Activated naive CD8-positive, alpha-beta T cell treated with anti-CD3 and anti-CD28 coated beads for 36 hours (primary cell): ENCODE measurements around the gene TULP4. TPM values are rescaled to one million over a fixed set of nuclear protein-coding genes. Genes with fewer than 3 reads are reported as not detected.
"Not testable (repeated sequence)": the region's sequence is repeated elsewhere in the genome, so short reads cannot be mapped to it uniquely, and the experiment has no call there.

Experiments used
- DNase-seq: peaks from one replicate; pipeline ENCODE4 v3.0.0; 2021
- H3K27ac Mint-ChIP-seq: one replicate; pipeline ENCODE4 v1.8.0; 2022; ENCODE audit warnings: mild to moderate bottlenecking, moderate library complexity, mixed read lengths
- H3K27me3 Mint-ChIP-seq: one replicate; pipeline ENCODE4 v1.8.0; 2022; ENCODE audit warnings: mild to moderate bottlenecking, mixed read lengths
- H3K36me3 Mint-ChIP-seq: one replicate; pipeline ENCODE4 v1.8.0; 2021; ENCODE audit warnings: mild to moderate bottlenecking, mixed read lengths
- H3K4me1 Mint-ChIP-seq: one replicate; pipeline ENCODE4 v1.8.0; 2021; ENCODE audit warnings: mixed read lengths
- H3K4me3 Mint-ChIP-seq: one replicate; pipeline ENCODE4 v1.8.0; 2022; ENCODE audit warnings: mild to moderate bottlenecking, moderate library complexity, mixed read lengths
- H3K9me3 Mint-ChIP-seq: one replicate; pipeline ENCODE4 v1.8.0; 2022; ENCODE audit warnings: mixed read lengths
- total RNA-seq, 2 experiments: library from RNA; stranded (reverse); gene quantifications; one replicate each; pipeline ENCODE4 v1.2.3, GENCODE V29; 2021

Gene TULP4
- total RNA-seq, 2 experiments from 2014 or later, result 17.0 TPM

- H3K27me3 Mint-ChIP-seq, result no peaks in the 10 kb centered on the region
- no peaks in the 10 kb centered on the region for H3K9me3 Mint-ChIP-seq
- peaks cover 6% of the 10 kb centered on the region for H3K36me3 Mint-ChIP-seq
- no peak overlapping the region for H3K4me3 Mint-ChIP-seq
- H3K27ac Mint-ChIP-seq, result no peak overlapping the region
- no peak for DNase-seq
- H3K4me1 Mint-ChIP-seq, result peaks cover 6% of the 10 kb centered on the region
These were observed 86.9 kb downstream of the TULP4 start for GRCh38 chr6:158399040-158399700.

DNA sequence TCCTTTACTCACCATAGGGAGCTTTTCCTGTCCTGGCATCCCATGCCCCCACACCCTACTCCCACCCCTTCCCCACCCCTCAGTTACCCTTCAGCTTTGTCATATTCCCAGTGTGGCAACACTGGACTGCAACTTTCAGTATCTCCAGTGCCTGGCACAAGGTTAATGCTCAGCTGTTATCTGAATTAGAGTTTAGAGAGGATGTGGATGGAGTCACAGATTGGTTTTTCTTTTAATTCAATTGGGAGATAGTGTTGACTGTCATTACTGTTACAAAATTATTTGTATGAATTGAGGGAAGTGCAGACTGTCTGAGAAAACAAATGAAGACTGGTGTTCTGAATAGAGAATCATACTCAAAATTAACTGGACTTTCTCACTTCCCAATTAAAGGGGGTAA lies 89.9 kb downstream of the TULP4 start:
- no peaks in the 10 kb centered on the region for H3K27me3 Mint-ChIP-seq
- no peak overlapping the region for H3K4me3 Mint-ChIP-seq
- H3K9me3 Mint-ChIP-seq, result no peaks in the 10 kb centered on the region
- DNase-seq, result no peak
- H3K4me1 Mint-ChIP-seq, result peaks cover 4% of the 10 kb centered on the region
- no peaks in the 10 kb centered on the region for H3K36me3 Mint-ChIP-seq
- H3K27ac Mint-ChIP-seq, result no peak overlapping the region

DNA sequence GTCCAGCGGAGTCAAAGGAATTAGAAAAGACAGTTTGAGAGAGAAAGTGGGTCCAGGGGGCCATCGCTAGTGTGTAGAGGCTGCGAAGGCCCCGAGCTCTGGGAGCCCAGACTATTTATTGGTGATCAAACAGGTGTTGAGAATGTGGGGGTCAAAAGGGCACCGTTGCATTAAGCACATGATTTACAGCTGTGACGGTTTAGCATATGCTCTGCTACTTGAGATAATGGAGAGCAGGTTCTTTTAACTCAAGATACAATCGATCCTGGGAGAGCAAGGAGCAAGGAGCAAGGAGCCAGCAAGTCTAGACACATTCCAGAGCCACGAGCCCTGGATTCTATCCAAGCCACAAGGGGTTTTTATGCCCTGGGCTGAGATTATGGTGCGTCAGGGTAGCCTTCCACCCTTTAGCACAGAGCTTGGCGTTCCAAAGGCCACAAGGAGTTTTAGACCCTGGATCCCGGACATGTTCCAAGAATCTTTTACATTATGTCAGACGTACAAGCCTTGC lies 93.1 kb downstream of the TULP4 start:
- not testable (repeated sequence) for H3K27ac Mint-ChIP-seq, H3K9me3 Mint-ChIP-seq, DNase-seq, H3K36me3 Mint-ChIP-seq, H3K4me3 Mint-ChIP-seq, H3K4me1 Mint-ChIP-seq, H3K27me3 Mint-ChIP-seq

GRCh38 chr6:158405933-158406332 lies 93.7 kb downstream of the TULP4 start:
- Mint-ChIP-seq H3K27me3 (no peaks in the 10 kb centered on the region), H3K36me3 (no peaks in the 10 kb centered on the region), H3K27ac (no peak overlapping the region), H3K4me1 (peaks cover 2% of the 10 kb centered on the region), H3K9me3 (no peaks in the 10 kb centered on the region), H3K4me3 (no peak overlapping the region)
- DNase-seq, result no peak

GRCh38 chr6:158406736-158407135 lies 94.5 kb downstream of the TULP4 start:
- H3K36me3 Mint-ChIP-seq, result no peaks in the 10 kb centered on the region

DNA sequence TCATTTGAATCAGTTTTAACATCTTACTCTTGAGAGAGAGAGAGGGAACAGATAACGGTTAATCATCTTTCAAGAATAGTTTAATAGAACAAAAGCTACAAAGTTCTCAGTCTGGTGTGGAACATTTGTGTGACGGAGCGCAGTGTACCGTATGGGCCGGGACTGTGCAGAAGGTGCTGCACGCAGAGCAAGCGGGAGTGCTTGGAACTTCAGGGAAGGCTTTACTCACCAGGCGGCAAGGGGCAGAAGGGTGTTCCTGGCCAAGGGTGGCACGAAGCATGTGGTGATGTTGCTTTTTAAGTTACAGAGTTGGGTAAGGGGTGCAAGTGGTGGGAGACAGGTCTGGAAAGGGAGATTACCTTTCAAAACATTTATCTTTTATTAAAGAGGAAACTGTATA lies 95.7 kb downstream of the TULP4 start:
- Mint-ChIP-seq H3K27ac (no peak overlapping the region), H3K4me3 (no peak overlapping the region), H3K9me3 (no peaks in the 10 kb centered on the region), H3K4me1 (peaks cover 2% of the 10 kb centered on the region), H3K27me3 (no peaks in the 10 kb centered on the region), H3K36me3 (no peaks in the 10 kb centered on the region)
- no peak for DNase-seq

More at GRCh38 chr6:158406736-158407135, 94.5 kb downstream of the TULP4 start:
- Mint-ChIP-seq H3K9me3 (no peaks in the 10 kb centered on the region), H3K27ac (no peak overlapping the region), H3K4me3 (no peak overlapping the region), H3K27me3 (no peaks in the 10 kb centered on the region), H3K4me1 (peaks cover 2% of the 10 kb centered on the region)
- DNase-seq, result no peak

- H3K27ac Mint-ChIP-seq, result no peak overlapping the region
- no peak for DNase-seq
- H3K36me3 Mint-ChIP-seq, result no peaks in the 10 kb centered on the region
- H3K4me3 Mint-ChIP-seq, result no peak overlapping the region
- peaks cover 2% of the 10 kb centered on the region for H3K4me1 Mint-ChIP-seq
- no peaks in the 10 kb centered on the region for H3K27me3 Mint-ChIP-seq
- no peaks in the 10 kb centered on the region for H3K9me3 Mint-ChIP-seq
These were observed 96.4 kb downstream of the TULP4 start for GRCh38 chr6:158408552-158409130.

DNA sequence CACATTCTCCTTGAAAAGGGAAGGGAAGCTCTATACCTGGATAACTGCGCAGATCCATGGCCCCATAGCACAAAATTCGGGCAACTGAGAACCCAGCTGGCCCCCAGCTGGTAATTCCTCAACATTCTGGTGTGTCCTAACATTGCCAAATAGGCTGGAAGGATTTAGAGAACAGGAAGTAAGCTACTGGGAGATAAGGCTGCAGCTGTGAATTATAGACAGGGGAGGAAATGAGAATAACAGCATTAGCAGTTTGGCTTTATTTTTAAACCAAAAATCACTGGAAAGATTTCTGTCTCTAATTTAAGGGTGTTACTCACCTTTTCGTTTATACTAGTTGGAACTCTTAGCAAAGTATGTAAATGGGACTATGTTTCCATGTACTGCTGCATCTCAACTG lies 97.2 kb downstream of the TULP4 start:
- no peak overlapping the region for H3K4me3 Mint-ChIP-seq
- H3K9me3 Mint-ChIP-seq, result no peaks in the 10 kb centered on the region
- H3K36me3 Mint-ChIP-seq, result no peaks in the 10 kb centered on the region
- no peak overlapping the region for H3K27ac Mint-ChIP-seq
- peaks cover 2% of the 10 kb centered on the region for H3K4me1 Mint-ChIP-seq
- DNase-seq, result no peak
- no peaks in the 10 kb centered on the region for H3K27me3 Mint-ChIP-seq

GRCh38 chr6:158410784-158411183 lies 98.5 kb downstream of the TULP4 start:
- no peak overlapping the region for H3K4me3 Mint-ChIP-seq
- no peaks in the 10 kb centered on the region for H3K9me3 Mint-ChIP-seq
- DNase-seq, result no peak

DNA sequence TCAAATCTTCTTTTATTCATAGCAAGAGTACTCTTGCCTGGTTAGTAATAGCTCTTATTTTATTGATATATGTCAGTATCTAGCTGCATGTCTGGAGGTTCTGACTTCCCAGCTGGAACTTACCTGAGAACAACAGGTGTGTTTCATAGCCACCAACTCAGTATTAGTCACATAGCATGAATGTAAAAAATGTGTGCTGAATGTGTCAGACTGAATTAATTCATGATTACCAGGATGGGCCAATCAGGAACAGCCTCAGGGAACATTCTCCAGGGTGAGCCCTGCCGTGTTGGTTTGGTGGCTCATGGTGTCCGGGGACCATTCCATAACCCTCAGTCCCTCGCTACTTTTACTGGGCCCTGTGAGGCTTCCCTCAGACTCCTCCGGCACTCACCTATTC lies 99.7 kb downstream of the TULP4 start:
- Mint-ChIP-seq H3K27ac (no peak overlapping the region), H3K27me3 (no peaks in the 10 kb centered on the region), H3K9me3 (no peaks in the 10 kb centered on the region), H3K4me3 (no peak overlapping the region), H3K4me1 (no peaks in the 10 kb centered on the region), H3K36me3 (peaks cover 6% of the 10 kb centered on the region)
- no peak for DNase-seq

More at GRCh38 chr6:158410784-158411183, 98.5 kb downstream of the TULP4 start:
- no peaks in the 10 kb centered on the region for H3K27me3 Mint-ChIP-seq
- peaks cover 2% of the 10 kb centered on the region for H3K36me3 Mint-ChIP-seq
- H3K27ac Mint-ChIP-seq, result no peak overlapping the region
- H3K4me1 Mint-ChIP-seq, result peaks cover 2% of the 10 kb centered on the region

DNA sequence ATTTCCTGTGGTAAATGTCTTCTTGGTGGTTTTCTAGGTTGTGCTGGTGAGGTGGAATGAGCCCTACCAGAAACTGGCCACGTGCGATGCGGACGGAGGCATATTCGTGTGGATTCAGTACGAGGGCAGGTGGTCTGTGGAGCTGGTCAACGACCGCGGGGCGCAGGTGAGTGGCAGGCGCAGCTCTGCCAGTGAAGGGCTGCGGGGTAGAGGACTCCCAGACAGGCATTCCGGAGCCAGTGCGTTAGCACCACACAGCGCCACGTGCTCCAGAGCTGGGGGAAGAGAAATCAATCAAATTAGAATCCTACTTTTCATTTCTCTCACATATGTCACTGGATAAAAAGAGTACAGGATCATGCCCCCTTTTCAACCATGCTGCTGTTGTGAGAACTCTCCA lies 100.8 kb downstream of the TULP4 start:
- DNase-seq, result no peak
- H3K36me3 Mint-ChIP-seq, result peaks cover 15% of the 10 kb centered on the region
- no peaks in the 10 kb centered on the region for H3K9me3 Mint-ChIP-seq
- no peaks in the 10 kb centered on the region for H3K27me3 Mint-ChIP-seq
- H3K27ac Mint-ChIP-seq, result no peak overlapping the region
- no peak overlapping the region for H3K4me3 Mint-ChIP-seq
- no peaks in the 10 kb centered on the region for H3K4me1 Mint-ChIP-seq

- Mint-ChIP-seq H3K4me1 (no peaks in the 10 kb centered on the region), H3K36me3 (peaks cover 18% of the 10 kb centered on the region), H3K27me3 (no peaks in the 10 kb centered on the region), H3K27ac (no peak overlapping the region), H3K4me3 (no peak overlapping the region), H3K9me3 (peaks cover 3% of the 10 kb centered on the region)
- DNase-seq, result no peak
These were observed 101.7 kb downstream of the TULP4 start for GRCh38 chr6:158413814-158414565.

GRCh38 chr6:158414851-158415262 lies 102.6 kb downstream of the TULP4 start:
- Mint-ChIP-seq H3K9me3 (peaks cover 4% of the 10 kb centered on the region), H3K4me3 (no peak overlapping the region), H3K4me1 (no peaks in the 10 kb centered on the region), H3K27ac (no peak overlapping the region), H3K36me3 (peaks cover 22% of the 10 kb centered on the region), H3K27me3 (no peaks in the 10 kb centered on the region)
- DNase-seq, result no peak

- DNase-seq, result no peak
- Mint-ChIP-seq H3K36me3 (peaks cover 22% of the 10 kb centered on the region), H3K4me3 (no peak overlapping the region), H3K27me3 (no peaks in the 10 kb centered on the region), H3K9me3 (peaks cover 4% of the 10 kb centered on the region), H3K27ac (no peak overlapping the region), H3K4me1 (no peaks in the 10 kb centered on the region)
These were observed 103.4 kb downstream of the TULP4 start for GRCh38 chr6:158415666-158416065.

DNA sequence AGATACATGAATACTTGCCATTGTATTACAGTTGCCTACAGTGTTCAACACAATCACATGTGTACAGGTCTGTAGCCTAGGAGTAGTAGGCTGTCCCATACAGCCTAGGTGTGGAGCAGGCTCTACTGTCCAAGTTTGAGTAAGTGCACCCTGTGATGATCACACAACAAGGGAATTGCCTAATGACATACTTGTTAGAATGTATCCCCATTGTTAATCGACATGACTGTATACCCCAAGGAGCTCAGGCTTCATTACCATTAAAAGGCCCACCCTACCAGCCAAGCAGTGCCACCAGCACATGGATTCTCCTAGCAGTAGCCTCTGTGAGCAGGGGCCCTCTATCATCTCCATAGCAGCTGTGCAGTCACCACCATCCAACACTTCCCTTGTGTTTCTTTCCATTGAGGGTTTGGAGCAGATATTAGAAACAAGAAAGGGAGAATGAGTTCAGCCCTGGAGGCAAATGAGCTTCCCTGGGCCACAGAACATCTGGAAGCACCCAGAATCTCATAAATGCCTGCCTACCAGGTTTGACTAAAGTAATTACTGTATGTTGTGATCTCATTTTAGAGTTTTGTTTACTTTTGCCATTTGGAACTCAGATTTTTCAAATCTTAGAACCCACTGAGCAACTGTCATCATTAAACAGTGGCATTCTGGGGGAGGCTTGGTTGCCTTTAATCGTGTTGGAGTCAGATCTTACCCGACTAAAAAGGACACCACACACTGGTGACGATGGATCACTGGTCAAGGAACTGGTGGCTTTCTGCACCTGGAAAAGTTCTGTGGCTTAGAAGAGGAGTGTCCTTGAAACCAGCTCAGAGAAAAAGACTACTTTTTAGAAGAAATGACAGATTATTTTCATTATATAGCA lies 104.9 kb downstream of the TULP4 start:
- Mint-ChIP-seq H3K4me1 (no peaks in the 10 kb centered on the region), H3K4me3 (no peak overlapping the region), H3K27me3 (no peaks in the 10 kb centered on the region), H3K36me3 (peaks cover 24% of the 10 kb centered on the region), H3K27ac (no peak overlapping the region), H3K9me3 (peaks cover 4% of the 10 kb centered on the region)
- no peak for DNase-seq
